H1 (cell line): ENCODE results near the gene STARD8. TPM values are rescaled to one million over a fixed set of nuclear protein-coding genes. Genes with fewer than 3 reads are reported as not detected.
A peak's percentile ranks its signal among the peaks of the same experiment; 100 is the strongest.

Experiments
- CTCF ChIA-PET: fragments of 300-600 bp; sonication (Branson Sonifier 250); formaldehyde crosslinking; loops from one replicate; lab custom pipeline; 2021; ENCODE audit not compliant: partially characterized antibody; lab: Charles Lee
- POLR2A ChIA-PET: fragments of 300-600 bp; sonication (Branson Sonifier 250); formaldehyde crosslinking; loops from one replicate; lab custom pipeline; 2021; ENCODE audit warnings: inconsistent platforms; ENCODE audit not compliant: partially characterized antibody; lab: Charles Lee
- DNase-seq, 2 experiments: peaks; one replicate each; pipeline versions ENCODE4 v3.0.0 to v3.0.0-alpha.2; 2010 to 2022; ENCODE audit warnings: low spot score in 2 of 2, low read depth in 1 of 2, mixed read lengths in 1 of 2
- FAIRE-seq: peaks from 2 replicates; lab custom pipeline; 2011; peaks lifted over from hg19 to GRCh38; lab: Jason Lieb, UNC
- H2AFZ ChIP-seq: 2 replicates; pipeline ENCODE4 v1.8.1; 2012; ENCODE audit warnings: low read length, inconsistent platforms
- H2AK5ac ChIP-seq: 2 replicates; pipeline ENCODE4 v1.6.1; 2013; ENCODE audit warnings: low read depth, low read length
- H2BK120ac ChIP-seq: replicated peaks from 2 replicates; pipeline ENCODE3; 2013; ENCODE audit warnings: low read depth, low read length, inconsistent platforms
- H2BK12ac ChIP-seq: 2 replicates; pipeline ENCODE4 v1.6.1; 2013; ENCODE audit warnings: low read depth, low read length
- H2BK15ac ChIP-seq: 2 replicates; pipeline ENCODE4 v1.6.1; 2013; ENCODE audit warnings: low read length
- H2BK20ac ChIP-seq: 2 replicates; pipeline ENCODE4 v1.6.1; 2013; ENCODE audit warnings: low read length
- H2BK5ac ChIP-seq: 2 replicates; pipeline ENCODE4 v1.6.1; 2013; ENCODE audit warnings: low read depth, low read length
- H3K14ac ChIP-seq: 2 replicates; pipeline ENCODE4 v1.6.1; 2013; ENCODE audit warnings: inconsistent platforms; ENCODE audit not compliant: insufficient read length
- H3K18ac ChIP-seq: 2 replicates; pipeline ENCODE4 v1.6.1; 2013; ENCODE audit warnings: low read length; ENCODE audit errors: extremely low read depth
- H3K23ac ChIP-seq: 2 replicates; pipeline ENCODE4 v1.6.1; 2013; ENCODE audit warnings: inconsistent platforms; ENCODE audit not compliant: insufficient read length
- H3K23me2 ChIP-seq: 2 replicates; pipeline ENCODE4 v1.6.1; 2013; ENCODE audit warnings: low read depth, low read length
- H3K27ac ChIP-seq: 2 replicates; pipeline ENCODE4 v1.6.1; 2011; ENCODE audit warnings: low read depth, low read length, inconsistent platforms
- H3K27me3 ChIP-seq, 4 experiments: replicated peaks in 1 of 4; 1 replicate in 1 of 4; 2 replicates in 3 of 4; pipeline versions ENCODE4 v1.6.1 to v1.8.1; 2011 to 2013; ENCODE audit warnings: low read length in 3 of 4, mild to moderate bottlenecking in 3 of 4, inconsistent platforms in 2 of 4, mixed read lengths in 2 of 4, moderate library complexity in 1 of 4; ENCODE audit not compliant: control insufficient read depth in 3 of 4, insufficient read depth in 3 of 4; ENCODE audit errors: extremely low read depth in 1 of 4
- H3K36me3 ChIP-seq, 4 experiments: 2 replicates each; pipeline versions ENCODE4 v1.6.1 to v1.8.1; 2011 to 2013; ENCODE audit warnings: mild to moderate bottlenecking in 4 of 4, low read length in 3 of 4, moderate library complexity in 2 of 4, control low read depth in 1 of 4, inconsistent platforms in 1 of 4; ENCODE audit not compliant: insufficient read depth in 4 of 4, control insufficient read depth in 2 of 4
- H3K4ac ChIP-seq: replicated peaks from 2 replicates; pipeline ENCODE3; 2013; ENCODE audit warnings: low read length, low read depth, mixed read lengths, inconsistent platforms; ENCODE audit not compliant: insufficient read length
- H3K4me1 ChIP-seq, 4 experiments: replicated peaks in 1 of 4; 1 replicate in 1 of 4; 2 replicates in 3 of 4; pipeline versions ENCODE4 v1.6.1 to v1.8.1; 2011 to 2013; ENCODE audit warnings: low read length in 3 of 4, inconsistent platforms in 2 of 4, mixed read lengths in 1 of 4; ENCODE audit not compliant: insufficient read depth in 4 of 4, control insufficient read depth in 3 of 4
- H3K4me2 ChIP-seq, 2 experiments: 2 replicates each; pipeline versions ENCODE4 v1.6.1 to v1.8.1; 2011 to 2013; ENCODE audit warnings: low read depth in 2 of 2, low read length in 2 of 2, control low read depth in 1 of 2, inconsistent platforms in 1 of 2, mild to moderate bottlenecking in 1 of 2; ENCODE audit not compliant: insufficient read depth in 1 of 2
- H3K4me3 ChIP-seq, 4 experiments: fragments of 200-600, 300-600 bp in 1 of 4; sonication (generic), shearing (Covaris generic), sonication (Bioruptor Twin) in 1 of 4; 2 replicates each; pipeline versions ENCODE4 v1.5.1 to v1.8.1; 2011 to 2016; ENCODE audit warnings: low read length in 4 of 4, low read depth in 3 of 4, control low read depth in 2 of 4, inconsistent platforms in 2 of 4, mild to moderate bottlenecking in 2 of 4, mixed read lengths in 1 of 4, moderate library complexity in 1 of 4; ENCODE audit not compliant: insufficient read depth in 2 of 4; ENCODE audit errors: extremely low read depth in 1 of 4
- H3K56ac ChIP-seq: replicated peaks from 2 replicates; pipeline ENCODE3; 2013; ENCODE audit warnings: low read depth, mild to moderate bottlenecking, mixed read lengths, low read length, inconsistent platforms; ENCODE audit not compliant: insufficient read length
- H3K79me1 ChIP-seq: 2 replicates; pipeline ENCODE4 v1.6.1; 2013; ENCODE audit warnings: low read depth, low read length, control low read depth
- H3K79me2 ChIP-seq, 2 experiments: 2 replicates each; pipeline versions ENCODE4 v1.6.1 to v1.8.1; 2012 to 2013; ENCODE audit warnings: low read length in 2 of 2, mild to moderate bottlenecking in 2 of 2, inconsistent platforms in 1 of 2; ENCODE audit not compliant: insufficient read depth in 2 of 2, control insufficient read depth in 1 of 2
- H3K9ac ChIP-seq, 4 experiments: replicated peaks in 1 of 4; 1 replicate in 1 of 4; 2 replicates in 3 of 4; pipeline versions ENCODE4 v1.6.1 to v1.8.1; 2011 to 2013; ENCODE audit warnings: low read depth in 3 of 4, low read length in 3 of 4, control low read depth in 2 of 4, mild to moderate bottlenecking in 2 of 4, moderate library complexity in 2 of 4, inconsistent platforms in 1 of 4; ENCODE audit errors: extremely low read depth in 1 of 4
- H3K9me3 ChIP-seq, 2 experiments: 2 replicates each; pipeline versions ENCODE4 v1.6.1 to v1.8.1; 2012 to 2013; ENCODE audit warnings: mild to moderate bottlenecking in 2 of 2, moderate library complexity in 2 of 2, control low read depth in 1 of 2, inconsistent platforms in 1 of 2, low read depth in 1 of 2, low read length in 1 of 2, mixed read lengths in 1 of 2; ENCODE audit not compliant: insufficient read depth in 2 of 2
- H4K20me1 ChIP-seq, 2 experiments: replicated peaks in 1 of 2; 2 replicates each; pipeline versions ENCODE3 to v1.8.1; 2011 to 2013; ENCODE audit warnings: inconsistent platforms in 2 of 2, low read length in 2 of 2, mild to moderate bottlenecking in 1 of 2; ENCODE audit not compliant: insufficient read depth in 2 of 2, control insufficient read depth in 1 of 2
- H4K5ac ChIP-seq: 2 replicates; pipeline ENCODE4 v1.6.1; 2013; ENCODE audit warnings: low read length, low read depth, mixed read lengths, inconsistent platforms; ENCODE audit not compliant: insufficient read length
- H4K8ac ChIP-seq: 2 replicates; pipeline ENCODE4 v1.8.0; 2013; ENCODE audit warnings: mild to moderate bottlenecking, moderate library complexity, low read length, inconsistent platforms; ENCODE audit not compliant: insufficient read depth; ENCODE audit errors: extremely low read depth
- H4K91ac ChIP-seq: replicated peaks from 2 replicates; pipeline ENCODE3; 2013; ENCODE audit warnings: low read length, mixed read lengths, inconsistent platforms; ENCODE audit not compliant: insufficient read length
- ATF2 ChIP-seq: IDR thresholded peaks from 2 replicates; pipeline ENCODE4 v1.6.1; 2012; ENCODE audit warnings: low read length, inconsistent platforms
- BACH1 ChIP-seq: IDR thresholded peaks from 2 replicates; pipeline ENCODE4 v1.6.1; 2012; ENCODE audit warnings: low read length, improper control_type of control experiment
- BRCA1 ChIP-seq: IDR thresholded peaks from 2 replicates; pipeline ENCODE4 v1.6.1; 2012; ENCODE audit warnings: low read depth, low read length, improper control_type of control experiment
- CBX8 ChIP-seq: fragments of 300-800, 300-1000 bp; sonication (generic); IDR thresholded peaks from 2 replicates; pipeline ENCODE4 v1.7.1; 2016; ENCODE audit warnings: low read depth, low read length, borderline replicate concordance
- CEBPB ChIP-seq: IDR thresholded peaks from 2 replicates; pipeline ENCODE4 v1.6.1; 2012; ENCODE audit warnings: low read depth, low read length
- KDM1A ChIP-seq: fragments of 200-600, 300-600 bp; sonication (generic); IDR thresholded peaks from 2 replicates; pipeline ENCODE4 v1.7.1; 2016; ENCODE audit warnings: mild to moderate bottlenecking, low read length, borderline replicate concordance
- MAFK ChIP-seq: IDR thresholded peaks from 2 replicates; pipeline ENCODE4 v1.6.1; 2012; ENCODE audit warnings: low read depth, mild to moderate bottlenecking, improper control_type of control experiment, low read length
- SIN3A ChIP-seq, 2 experiments: IDR thresholded peaks in 1 of 2; conservative IDR thresholded peaks in 1 of 2; 2 replicates each; pipeline ENCODE4 v1.6.1; 2011 to 2012; ENCODE audit warnings: low read length in 2 of 2, improper control_type of control experiment in 1 of 2, low read depth in 1 of 2, mild to moderate bottlenecking in 1 of 2
- SIX5 ChIP-seq: IDR thresholded peaks from 2 replicates; pipeline ENCODE4 v1.6.1; 2011; ENCODE audit warnings: mild to moderate bottlenecking, low read depth, low read length
- TAF1 ChIP-seq: IDR thresholded peaks from 2 replicates; pipeline ENCODE4 v1.6.1; 2011; ENCODE audit warnings: mild to moderate bottlenecking, low read depth, low read length
- TAF7 ChIP-seq: optimal IDR thresholded peaks from 2 replicates; pipeline ENCODE3; 2011; ENCODE audit warnings: low read depth, mild to moderate bottlenecking, inconsistent platforms, low read length, moderate library complexity, borderline replicate concordance
- WGBS, 2 experiments: shearing (Covaris generic) in 1 of 2; methylation state at CpG; one replicate each; pipeline versions ENCODE4 v1.1.6 to v1.1.7; 2013 to 2015; ENCODE audit warnings: low lambda C conversion rate in 2 of 2, mixed read lengths in 2 of 2, inconsistent platforms in 1 of 2, low coverage in 1 of 2, missing lambda C conversion rate in 1 of 2; ENCODE audit not compliant: insufficient replicate concordance in 2 of 2, insufficient coverage in 1 of 2, insufficient read length in 1 of 2; ENCODE audit errors: extremely low coverage in 1 of 2, missing lambda C conversion rate in 1 of 2; 5-methylcytosine and 5-hydroxymethylcytosine counted together
- polyA plus RNA-seq, 7 experiments: library from polyadenylated mRNA; depleted of rRNA in 3 of 7; stranded (reverse) in 5 of 7; unstranded in 2 of 7; fragments of >200 nt in 5 of 7; fragments of 200-250 nt in 2 of 7; gene quantifications; 1 replicate in 5 of 7; 2 replicates in 1 of 7; 4 replicates in 1 of 7; pipeline versions ENCODE4 v1.2.1 to v1.2.3, GENCODE V29; 2011 to 2013; ENCODE audit warnings: missing spikeins in 2 of 7, mixed read lengths in 2 of 7
- total RNA-seq: library from RNA; stranded (reverse); fragmentation: NEBNext Ultra II Directional; extraction: Animal tissue kit (Norgen Biotek cat#: 25700); gene quantifications from 2 replicates; pipeline ENCODE4 v1.2.1, GENCODE V29; 2021

The STARD8 gene
- total and polyA plus RNA-seq, 2 of the 8 experiments (the other 6 are each of a cell fraction or from before 2014, with no cell fraction given): 1.8 to 3.8 TPM

- Histone ChIP-seq H4K20me1 (peaks cover 0 to 3% of the 10 kb centered on the region in 2 experiments), H4K5ac (no peak overlapping the region), H3K9ac (no peak overlapping the region), H2BK15ac (no peak overlapping the region), H3K4me2 (no peak overlapping the region), H3K56ac (peak overlapping the region; percentile 98), H2BK5ac (no peak overlapping the region), H3K79me1 (no peaks in the 10 kb centered on the region), H3K27me3 (no peaks in the 10 kb centered on the region), H3K9me3 (no peaks in the 10 kb centered on the region), H2BK120ac (no peak overlapping the region), H3K4me1 (peaks cover 0 to 2% (median 0%) of the 10 kb centered on the region in 4 experiments; a peak in 3 of 7 replicates), H3K4me3 (no peak overlapping the region), H3K23ac (no peak overlapping the region), H2BK12ac (no peak overlapping the region), H3K36me3 (no peaks in the 10 kb centered on the region), H3K4ac (no peak overlapping the region), H3K27ac (no peak overlapping the region), H2BK20ac (no peak overlapping the region), H4K8ac (no peak overlapping the region; the same call in 1 of the 2 replicates), H3K18ac (no peak overlapping the region; the same call in 1 of the 2 replicates), H3K79me2 (no peaks in the 10 kb centered on the region), H3K23me2 (peaks cover 13% of the 10 kb centered on the region; the same call in 1 of the 2 replicates), H4K91ac (no peak overlapping the region), H2AK5ac (peak overlapping the region; percentile 60; the same call in 1 of the 2 replicates), H3K14ac (no peak overlapping the region), H2AFZ (no peak overlapping the region)
- DNase-seq: no peak
- ChIA-PET CTCF (interaction anchor here (1.0 to 1.8 kb wide), 3 partner anchors 34 to 57 kb away, joined by 3 to 5 read pairs (median 3); no protein-coding TSS in a partner anchor), POLR2A (no interaction called here)
- no peak for FAIRE-seq
- 94% methylated on average over 6 of the region's 6 CpGs; no CpG with 5 or more reads in 1 of the 2 experiments for WGBS, 2 experiments
- TF ChIP-seq CBX8 (no peak), TAF1 (no peak), SIX5 (no peak), TAF7 (no peak), BRCA1 (no peak), SIN3A (conservative IDR thresholded peaks at IDR 0.05 in 1 of 2, IDR thresholded peaks at IDR 0.05 in 1 of 2; ENCODE audit: low read depth in 1 of 2, low read length in 2 of 2) (no peak), KDM1A (no peak), BACH1 (no peak), ATF2 (no peak), MAFK (no peak), CEBPB (no peak)
Observed at GRCh38 chrX:68652326-68653170, 5.1 kb downstream of the STARD8 start.
